Gastrocnemius medialis (tissue), 4 donors: ENCODE results near the gene AGAP2.

Experiments used
- POLR2A ChIP-seq, 2 donors: fragments of 450-650 bp; IDR thresholded peaks; one replicate each; pipeline ENCODE4 v1.6.1; 2017; ENCODE audit warnings: antibody characterized with exemption in 2 of 2, mild to moderate bottlenecking in 2 of 2, moderate library complexity in 2 of 2
- TF ChIP-seq, protein P1 (sequence below), 5 experiments: fragments of 450-650 bp in 3 of 5; fragments of 200-600 bp in 2 of 5; sonication (generic) in 2 of 5; IDR thresholded peaks in 4 of 5; conservative IDR thresholded peaks in 1 of 5; 1 replicate in 4 of 5; 2 replicates in 1 of 5; pipeline ENCODE4 v1.5.1; 2016 to 2019; ENCODE audit warnings: antibody characterized with exemption in 5 of 5, mild to moderate bottlenecking in 3 of 5, moderate library complexity in 3 of 5

DNA sequence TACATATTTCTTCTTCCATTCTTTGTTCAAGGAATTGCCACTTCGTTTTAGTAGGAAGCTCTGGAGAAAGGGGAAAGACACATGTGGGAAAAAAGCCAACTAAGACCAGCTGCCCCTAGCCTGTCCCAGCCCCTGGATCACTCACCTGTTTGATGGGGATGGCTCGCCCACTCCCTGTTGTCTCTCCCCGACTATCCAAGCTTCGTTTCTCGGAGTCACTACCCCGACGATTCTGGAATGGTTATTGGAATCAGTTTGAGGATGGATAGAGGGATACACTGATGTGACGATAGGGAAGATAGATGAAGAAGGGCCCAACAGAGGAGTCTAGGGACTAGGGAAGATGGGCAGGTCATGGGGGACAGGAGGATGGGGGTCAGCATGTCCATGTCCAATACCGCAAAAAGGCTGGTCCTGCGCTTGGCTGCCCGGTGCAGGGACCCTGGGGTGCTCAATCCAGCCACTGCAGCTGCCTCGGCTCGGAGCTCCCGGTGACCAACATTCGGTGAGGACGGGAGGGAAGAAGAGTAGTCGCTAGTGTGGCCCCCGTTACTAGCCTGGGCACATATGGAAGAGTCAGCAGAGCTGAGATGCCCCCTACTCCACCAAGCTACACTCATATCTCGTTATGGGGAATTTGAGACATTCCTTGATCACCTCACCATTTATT lies 7.0 kb downstream of the AGAP2 start:
- TF ChIP-seq, protein P1, sequence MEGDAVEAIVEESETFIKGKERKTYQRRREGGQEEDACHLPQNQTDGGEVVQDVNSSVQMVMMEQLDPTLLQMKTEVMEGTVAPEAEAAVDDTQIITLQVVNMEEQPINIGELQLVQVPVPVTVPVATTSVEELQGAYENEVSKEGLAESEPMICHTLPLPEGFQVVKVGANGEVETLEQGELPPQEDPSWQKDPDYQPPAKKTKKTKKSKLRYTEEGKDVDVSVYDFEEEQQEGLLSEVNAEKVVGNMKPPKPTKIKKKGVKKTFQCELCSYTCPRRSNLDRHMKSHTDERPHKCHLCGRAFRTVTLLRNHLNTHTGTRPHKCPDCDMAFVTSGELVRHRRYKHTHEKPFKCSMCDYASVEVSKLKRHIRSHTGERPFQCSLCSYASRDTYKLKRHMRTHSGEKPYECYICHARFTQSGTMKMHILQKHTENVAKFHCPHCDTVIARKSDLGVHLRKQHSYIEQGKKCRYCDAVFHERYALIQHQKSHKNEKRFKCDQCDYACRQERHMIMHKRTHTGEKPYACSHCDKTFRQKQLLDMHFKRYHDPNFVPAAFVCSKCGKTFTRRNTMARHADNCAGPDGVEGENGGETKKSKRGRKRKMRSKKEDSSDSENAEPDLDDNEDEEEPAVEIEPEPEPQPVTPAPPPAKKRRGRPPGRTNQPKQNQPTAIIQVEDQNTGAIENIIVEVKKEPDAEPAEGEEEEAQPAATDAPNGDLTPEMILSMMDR (IDR thresholded peaks at IDR 0.05 in 4 of 5, conservative IDR thresholded peaks at IDR 0.05 in 1 of 5): no peak
- TF ChIP-seq POLR2A (IDR thresholded peaks at IDR 0.05): no peak
